GM10266 (cell line): ENCODE measurements around the gene LRP1B.

Source experiments
- DNase-seq: peaks from one replicate; pipeline ENCODE4 v3.0.0; 2012; ENCODE audit errors: extremely low spot score
- CTCF ChIP-seq: IDR thresholded peaks from 2 replicates; pipeline ENCODE4 v1.5.1; 2012; ENCODE audit warnings: mild to moderate bottlenecking, low read depth; ENCODE audit not compliant: control insufficient read depth, insufficient read depth; ENCODE audit errors: missing control alignments

The LRP1B gene

GRCh38 chr2:141103216-141103615, 1027.6 kb downstream of the LRP1B start:
- no peak for DNase-seq
- TF ChIP-seq CTCF: no peak

GRCh38 chr2:141079231-141079630, 1051.6 kb downstream of the LRP1B start:
- DNase-seq: no peak
- no peak for TF ChIP-seq CTCF

GRCh38 chr2:141075753-141076152, 1055.1 kb downstream of the LRP1B start:
- TF ChIP-seq CTCF: no peak
- no peak for DNase-seq

- TF ChIP-seq CTCF: no peak
- no peak for DNase-seq
Measured at GRCh38 chr2:141068053-141068682, 1062.6 kb downstream of the LRP1B start.

- DNase-seq: no peak
- no peak for TF ChIP-seq CTCF
Measured at GRCh38 chr2:141065042-141065441, 1065.8 kb downstream of the LRP1B start.

- DNase-seq: no peak
- no peak for TF ChIP-seq CTCF
Measured at GRCh38 chr2:141063406-141063805, 1067.4 kb downstream of the LRP1B start.

- DNase-seq: no peak
- TF ChIP-seq CTCF: no peak
Measured at GRCh38 chr2:141062443-141062842, 1068.4 kb downstream of the LRP1B start.
